ENCODE data around the gene CNN2. TPM values are rescaled to one million over a fixed set of nuclear protein-coding genes. Genes with fewer than 3 reads are reported as not detected.

CNN2 gene
- total RNA-seq, 2 donors from 2014 or later: 108 to 132 TPM

- no peak overlapping the region for H3K27ac ChIP-seq
- no peaks in the 10 kb centered on the region for H3K9me3 ChIP-seq
- no peaks in the 10 kb centered on the region for H3K27me3 ChIP-seq
- TF ChIP-seq, protein P1, sequence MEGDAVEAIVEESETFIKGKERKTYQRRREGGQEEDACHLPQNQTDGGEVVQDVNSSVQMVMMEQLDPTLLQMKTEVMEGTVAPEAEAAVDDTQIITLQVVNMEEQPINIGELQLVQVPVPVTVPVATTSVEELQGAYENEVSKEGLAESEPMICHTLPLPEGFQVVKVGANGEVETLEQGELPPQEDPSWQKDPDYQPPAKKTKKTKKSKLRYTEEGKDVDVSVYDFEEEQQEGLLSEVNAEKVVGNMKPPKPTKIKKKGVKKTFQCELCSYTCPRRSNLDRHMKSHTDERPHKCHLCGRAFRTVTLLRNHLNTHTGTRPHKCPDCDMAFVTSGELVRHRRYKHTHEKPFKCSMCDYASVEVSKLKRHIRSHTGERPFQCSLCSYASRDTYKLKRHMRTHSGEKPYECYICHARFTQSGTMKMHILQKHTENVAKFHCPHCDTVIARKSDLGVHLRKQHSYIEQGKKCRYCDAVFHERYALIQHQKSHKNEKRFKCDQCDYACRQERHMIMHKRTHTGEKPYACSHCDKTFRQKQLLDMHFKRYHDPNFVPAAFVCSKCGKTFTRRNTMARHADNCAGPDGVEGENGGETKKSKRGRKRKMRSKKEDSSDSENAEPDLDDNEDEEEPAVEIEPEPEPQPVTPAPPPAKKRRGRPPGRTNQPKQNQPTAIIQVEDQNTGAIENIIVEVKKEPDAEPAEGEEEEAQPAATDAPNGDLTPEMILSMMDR (IDR thresholded peaks at IDR 0.05): no peak
- DNase-seq: no peak
- H3K4me3 ChIP-seq: no peak overlapping the region
- no peak overlapping the region for H3K9ac ChIP-seq (ENCODE audit: low read depth in 2 of 2, low read length in 2 of 2)
- no peaks in the 10 kb centered on the region for H3K4me1 ChIP-seq
- intact Hi-C loops (cut with DNase I): no loop called here
- peaks cover 22% of the 10 kb centered on the region for H3K36me3 ChIP-seq
These were observed 16.3 kb upstream of the CNN2 start for GRCh38 chr19:1009981-1010538.

- Histone ChIP-seq H3K9ac (ENCODE audit: low read depth in 2 of 2, low read length in 2 of 2) (no peak overlapping the region), H3K36me3 (peaks cover 22% of the 10 kb centered on the region), H3K4me3 (no peak overlapping the region), H3K9me3 (no peaks in the 10 kb centered on the region), H3K27ac (no peak overlapping the region), H3K27me3 (no peaks in the 10 kb centered on the region), H3K4me1 (peaks cover 1% of the 10 kb centered on the region)
- TF ChIP-seq, protein P1 (IDR thresholded peaks at IDR 0.05): no peak
- intact Hi-C loops (cut with DNase I): no loop called here
- no peak for DNase-seq
These were observed 15.6 kb upstream of the CNN2 start for GRCh38 chr19:1010586-1011510.

DNA sequence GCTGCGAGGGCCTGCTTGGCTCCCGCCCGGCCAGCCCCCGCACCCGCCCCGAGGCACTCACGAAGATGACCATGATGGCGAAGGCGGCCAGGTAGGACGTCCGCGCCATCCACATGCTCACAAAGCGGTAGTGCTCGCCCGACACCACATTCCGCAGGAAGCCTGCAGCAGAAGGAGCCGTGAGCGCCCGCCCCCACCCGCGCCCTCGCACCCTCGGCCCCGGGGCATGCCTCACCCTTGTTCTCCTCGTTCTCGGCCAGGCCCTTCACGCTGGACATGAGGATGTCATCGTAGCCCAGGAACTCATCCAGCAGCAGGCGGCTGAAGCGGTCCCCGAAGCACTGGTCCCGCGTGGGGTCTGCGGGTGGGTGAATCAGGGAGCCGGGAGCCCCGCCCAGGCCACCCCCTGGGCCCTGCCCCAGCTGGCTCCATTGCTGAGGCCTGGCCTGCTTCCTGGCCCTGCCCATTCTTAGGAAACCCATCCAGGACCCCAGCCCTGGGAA is 14.5 kb upstream of the CNN2 start:
- TF ChIP-seq, protein P1 (IDR thresholded peaks at IDR 0.05): no peak
- Histone ChIP-seq H3K36me3 (peaks cover 22% of the 10 kb centered on the region), H3K27me3 (no peaks in the 10 kb centered on the region), H3K4me3 (no peak overlapping the region), H3K4me1 (peaks cover 11% of the 10 kb centered on the region), H3K9ac (ENCODE audit: low read depth in 2 of 2, low read length in 2 of 2) (no peak overlapping the region), H3K9me3 (no peaks in the 10 kb centered on the region), H3K27ac (no peak overlapping the region)
- DNase-seq: no peak
- intact Hi-C loops (cut with DNase I): no loop called here

DNA sequence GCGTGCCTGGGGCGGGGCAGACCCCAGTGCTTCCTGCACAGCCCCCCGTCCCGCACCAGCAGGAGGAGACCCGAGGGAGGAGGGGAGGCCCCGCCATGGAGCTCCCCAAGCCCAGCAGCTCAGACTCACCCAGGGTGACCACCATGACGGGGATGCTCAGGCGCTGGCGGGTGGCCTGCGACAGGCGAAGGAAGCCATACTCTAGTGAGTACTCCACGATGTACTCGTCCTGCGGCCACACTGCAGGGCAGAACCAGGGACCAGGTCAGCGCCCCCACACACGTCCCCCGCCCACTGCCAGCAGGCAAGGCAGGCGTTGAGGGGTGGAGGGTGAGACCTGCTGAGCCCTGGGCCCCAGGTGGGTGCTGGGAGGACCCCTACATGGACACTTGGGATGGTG is 14.1 kb upstream of the CNN2 start:
- Histone ChIP-seq H3K9ac (ENCODE audit: low read depth in 2 of 2, low read length in 2 of 2) (no peak overlapping the region), H3K9me3 (no peaks in the 10 kb centered on the region), H3K27me3 (no peaks in the 10 kb centered on the region), H3K4me3 (no peak overlapping the region), H3K4me1 (peaks cover 16% of the 10 kb centered on the region), H3K36me3 (peaks cover 22% of the 10 kb centered on the region), H3K27ac (no peak overlapping the region)
- no peak for DNase-seq
- TF ChIP-seq, protein P1 (IDR thresholded peaks at IDR 0.05): no peak
- intact Hi-C loops (cut with DNase I): no loop called here

GRCh38 chr19:1013218-1013617 is 13.2 kb upstream of the CNN2 start:
- Histone ChIP-seq H3K36me3 (peaks cover 22% of the 10 kb centered on the region), H3K27ac (no peak overlapping the region), H3K9ac (ENCODE audit: low read depth in 2 of 2, low read length in 2 of 2) (no peak overlapping the region), H3K27me3 (no peaks in the 10 kb centered on the region), H3K9me3 (no peaks in the 10 kb centered on the region), H3K4me1 (peaks cover 25% of the 10 kb centered on the region), H3K4me3 (no peak overlapping the region)
- no peak for DNase-seq
- intact Hi-C loops (cut with DNase I): no loop called here
- TF ChIP-seq, protein P1 (IDR thresholded peaks at IDR 0.05): no peak
